Spleen (tissue), 7 donors: ENCODE data around the gene SLC18A3.

ENCODE experiments used
- CTCF ChIP-seq, 11 experiments: fragments of 200-600 bp in 7 of 11; fragments of 450-650 bp in 4 of 11; sonication (generic) in 4 of 11; IDR thresholded peaks in 8 of 11; conservative IDR thresholded peaks in 3 of 11; 1 replicate in 7 of 11; 2 replicates in 4 of 11; pipeline versions ENCODE4 v1.4.0 to v1.8.0; 2016 to 2021; ENCODE audit warnings: antibody characterized with exemption in 11 of 11, inconsistent platforms in 4 of 11, mild to moderate bottlenecking in 1 of 11
- POLR2A ChIP-seq, 3 donors: fragments of 450-650 bp; IDR thresholded peaks; one replicate each; pipeline ENCODE4 v1.5.1; 2017; ENCODE audit warnings: antibody characterized with exemption in 3 of 3, mild to moderate bottlenecking in 1 of 3
- POLR2AphosphoS5 ChIP-seq, 3 donors: sonication (generic); formaldehyde crosslinking; IDR thresholded peaks; one replicate each; pipeline ENCODE4 v1.5.1; 2017; ENCODE audit warnings: antibody characterized with exemption in 3 of 3
- donor health status: DM: no; HTN: no; CAD: no; lungs with moderate emphysema.
- donor health status: DM: no; HTN: no; CAD: no.
- donor health status: DM: no; HTN: no; CAD: no.

GRCh38 chr10:49577182-49577925 is 32.8 kb upstream of the SLC18A3 start:
- TF ChIP-seq CTCF (IDR thresholded peaks at IDR 0.05 in 8 of 11, conservative IDR thresholded peaks at IDR 0.05 in 3 of 11) (no peak), POLR2AphosphoS5 (IDR thresholded peaks at IDR 0.05) (no peak), POLR2A (IDR thresholded peaks at IDR 0.05) (no peak)
